Activated T-cell treated with anti-CD3 and anti-CD28 coated beads for 1 hour (primary cell): Measurements from ENCODE around the gene TPCN1.

Experiments used
- DNase-seq: peaks from one replicate; pipeline ENCODE4 v3.0.0-alpha.2; 2020; ENCODE audit warnings: low read depth

TPCN1 gene

DNA sequence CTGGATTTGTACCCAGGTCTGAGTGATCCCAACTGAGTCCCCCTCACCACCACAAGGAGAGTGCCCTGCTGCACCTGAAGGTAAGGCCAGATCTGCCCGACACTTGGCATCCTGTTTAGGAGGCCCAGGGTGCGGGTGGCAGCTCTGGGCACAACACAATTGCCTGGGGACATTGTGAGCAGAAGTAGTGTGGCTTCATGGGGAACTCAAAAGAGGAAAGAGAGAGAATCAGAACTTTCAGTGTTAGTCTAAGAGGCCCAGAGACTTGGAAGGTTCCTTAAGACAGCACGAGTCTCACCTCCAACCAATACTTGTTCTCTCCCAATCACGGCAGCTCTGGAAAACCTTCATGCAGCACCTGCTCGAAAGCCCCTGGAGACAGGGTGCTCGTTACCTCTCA, 120.3 kb downstream of the TPCN1 start:
- DNase-seq, result no peak

DNA sequence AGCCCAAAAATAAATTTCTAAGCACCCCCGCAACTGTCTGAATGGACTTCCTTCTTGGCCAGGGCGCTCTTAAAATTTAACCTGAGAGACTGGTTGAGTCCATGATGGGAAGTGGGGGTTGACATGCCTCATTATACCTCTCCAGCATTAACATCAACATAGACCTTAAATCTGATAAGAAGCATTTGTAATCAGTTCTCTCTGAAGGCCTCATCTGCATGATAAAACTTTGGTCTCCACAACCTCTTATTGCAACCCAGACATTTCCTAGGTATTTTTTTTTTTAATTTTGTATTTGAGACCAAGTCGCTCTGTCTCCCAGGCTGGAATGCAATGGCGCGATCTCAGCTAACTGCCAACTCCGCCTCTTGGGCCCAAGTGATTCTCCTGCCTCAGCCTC, 124.1 kb downstream of the TPCN1 start:
- DNase-seq, result no peak

DNA sequence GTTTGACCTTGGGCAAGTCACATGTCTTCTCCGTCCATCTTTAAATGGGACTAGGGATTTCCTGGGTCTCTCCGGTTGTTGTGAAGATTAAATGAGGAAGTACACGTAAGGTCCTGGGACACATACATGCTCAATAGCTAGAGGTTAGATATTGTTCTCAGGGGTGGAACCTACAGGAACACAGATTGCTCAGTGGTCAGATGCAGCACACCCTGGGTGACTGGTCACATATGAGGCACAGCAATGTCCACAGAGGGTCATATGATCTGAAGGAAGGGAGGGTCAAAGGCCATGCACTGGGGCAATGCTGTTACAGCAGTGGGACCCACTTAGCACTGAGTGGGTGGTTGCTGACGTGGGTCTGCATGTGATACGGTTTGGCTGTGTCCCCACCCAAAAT, 125.1 kb downstream of the TPCN1 start:
- DNase-seq, result no peak

DNA sequence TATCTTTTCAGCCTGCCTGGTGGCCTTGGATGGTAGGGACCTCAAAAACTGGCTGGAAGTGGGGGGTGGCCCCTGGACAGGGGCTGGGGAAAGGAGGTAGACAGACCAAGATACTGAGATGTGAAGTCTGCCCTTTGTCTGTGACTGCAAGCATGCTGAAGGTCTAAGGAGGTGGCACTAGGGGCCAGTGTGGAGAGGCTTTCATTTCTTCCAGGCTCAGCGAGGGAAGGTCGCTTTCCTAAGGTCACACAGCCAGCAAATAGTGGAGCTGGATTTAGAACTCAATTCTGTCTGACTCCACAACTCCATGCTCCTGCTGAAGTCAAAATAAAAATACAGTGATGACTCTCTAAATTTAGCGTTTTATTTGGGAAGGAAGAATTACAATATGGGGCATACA, 125.8 kb downstream of the TPCN1 start:
- no peak for DNase-seq

DNA sequence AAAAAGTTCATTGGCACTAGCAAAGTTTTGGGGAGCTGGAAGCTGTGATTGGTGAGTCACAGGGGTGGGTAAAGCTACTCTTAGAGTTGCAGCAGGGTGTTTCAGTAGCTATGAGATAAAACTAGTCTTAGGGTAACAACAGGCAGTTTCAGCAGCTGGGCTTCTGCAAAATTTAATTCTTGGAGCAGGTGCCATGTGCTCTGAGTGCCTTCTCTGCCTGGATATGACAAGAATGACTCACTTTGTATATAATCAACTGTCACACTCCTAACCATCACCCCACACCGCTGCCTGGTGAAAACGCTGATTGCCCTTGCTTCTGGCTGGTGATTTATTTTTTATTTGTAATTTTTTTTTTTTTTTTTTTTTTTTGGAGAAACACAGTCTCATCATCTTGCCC, 126.6 kb downstream of the TPCN1 start:
- DNase-seq, result no peak
